HFFc6 (cell line): Measurements from ENCODE around the gene FCMR. TPM values are rescaled to one million over a fixed set of nuclear protein-coding genes. Genes with fewer than 3 reads are reported as not detected.

Experiments used
- DNase-seq: peaks from one replicate; pipeline ENCODE4 v3.0.0-alpha.2; 2018
- H3K27ac Mint-ChIP-seq: 2 replicates; pipeline ENCODE4 v1.8.0; 2020; ENCODE audit warnings: mild to moderate bottlenecking, mixed read lengths
- H3K27me3 Mint-ChIP-seq: 2 replicates; pipeline ENCODE4 v1.8.0; 2021; ENCODE audit warnings: mild to moderate bottlenecking, moderate library complexity, mixed read lengths; ENCODE audit not compliant: insufficient read depth
- H3K36me3 Mint-ChIP-seq: 2 replicates; pipeline ENCODE4 v1.8.0; 2021; ENCODE audit warnings: low read depth, mixed read lengths
- H3K4me1 Mint-ChIP-seq: 2 replicates; pipeline ENCODE4 v1.8.0; 2020; ENCODE audit warnings: low read depth, mixed read lengths
- H3K4me3 Mint-ChIP-seq: 2 replicates; pipeline ENCODE4 v1.8.0; 2020; ENCODE audit warnings: mild to moderate bottlenecking, moderate library complexity, mixed read lengths
- H3K9me3 Mint-ChIP-seq: 2 replicates; pipeline ENCODE4 v1.8.0; 2020; ENCODE audit warnings: mild to moderate bottlenecking, mixed read lengths
- total RNA-seq, 6 experiments: library from RNA; stranded (reverse); fragmentation: NEBNext Ultra II Directional; extraction: Animal tissue kit (Norgen Biotek cat#: 25700); gene quantifications; 2 replicates in 1 of 6; 3 replicates in 5 of 6; pipeline ENCODE4 v1.2.3, GENCODE V29; 2021
- TF ChIP-seq, protein P1 (sequence below): fragments of 200-600 bp; sonication (generic); IDR thresholded peaks from 2 replicates; pipeline ENCODE4 v1.5.0; 2021; ENCODE audit warnings: antibody characterized with exemption, mild to moderate bottlenecking

FCMR gene
- total RNA-seq, 6 experiments from 2014 or later: 0.28 to 1.3 (median 0.67) TPM

DNA sequence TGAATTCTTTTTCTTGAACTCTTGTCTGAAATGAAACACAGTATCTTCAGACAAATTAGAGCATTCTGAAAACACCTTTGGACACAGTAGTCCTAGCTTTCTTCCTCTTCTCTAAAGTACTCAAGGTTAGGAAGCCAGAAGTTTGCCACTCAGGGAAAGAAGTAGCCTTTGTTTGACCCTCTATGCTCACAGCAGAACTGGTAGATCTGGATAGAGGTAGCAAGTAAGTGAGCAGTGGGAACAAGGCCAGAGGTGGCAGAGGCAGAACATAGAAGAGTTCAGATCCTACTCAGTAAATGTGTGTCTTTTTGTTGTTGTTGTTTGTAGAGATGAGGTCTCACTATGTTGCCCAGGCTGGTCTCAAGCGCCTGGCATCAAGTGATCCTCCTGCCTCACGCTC is 31.9 kb upstream of the FCMR start:
- Mint-ChIP-seq H3K27me3 (peaks cover 38% of the 10 kb centered on the region), H3K9me3 (no peaks in the 10 kb centered on the region; the same call in 1 of the 2 replicates), H3K4me3 (no peak overlapping the region), H3K27ac (no peak overlapping the region), H3K4me1 (peaks cover 6% of the 10 kb centered on the region; the same call in 1 of the 2 replicates), H3K36me3 (no peaks in the 10 kb centered on the region)
- TF ChIP-seq, protein P1, sequence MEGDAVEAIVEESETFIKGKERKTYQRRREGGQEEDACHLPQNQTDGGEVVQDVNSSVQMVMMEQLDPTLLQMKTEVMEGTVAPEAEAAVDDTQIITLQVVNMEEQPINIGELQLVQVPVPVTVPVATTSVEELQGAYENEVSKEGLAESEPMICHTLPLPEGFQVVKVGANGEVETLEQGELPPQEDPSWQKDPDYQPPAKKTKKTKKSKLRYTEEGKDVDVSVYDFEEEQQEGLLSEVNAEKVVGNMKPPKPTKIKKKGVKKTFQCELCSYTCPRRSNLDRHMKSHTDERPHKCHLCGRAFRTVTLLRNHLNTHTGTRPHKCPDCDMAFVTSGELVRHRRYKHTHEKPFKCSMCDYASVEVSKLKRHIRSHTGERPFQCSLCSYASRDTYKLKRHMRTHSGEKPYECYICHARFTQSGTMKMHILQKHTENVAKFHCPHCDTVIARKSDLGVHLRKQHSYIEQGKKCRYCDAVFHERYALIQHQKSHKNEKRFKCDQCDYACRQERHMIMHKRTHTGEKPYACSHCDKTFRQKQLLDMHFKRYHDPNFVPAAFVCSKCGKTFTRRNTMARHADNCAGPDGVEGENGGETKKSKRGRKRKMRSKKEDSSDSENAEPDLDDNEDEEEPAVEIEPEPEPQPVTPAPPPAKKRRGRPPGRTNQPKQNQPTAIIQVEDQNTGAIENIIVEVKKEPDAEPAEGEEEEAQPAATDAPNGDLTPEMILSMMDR: no peak
- DNase-seq: no peak

DNA sequence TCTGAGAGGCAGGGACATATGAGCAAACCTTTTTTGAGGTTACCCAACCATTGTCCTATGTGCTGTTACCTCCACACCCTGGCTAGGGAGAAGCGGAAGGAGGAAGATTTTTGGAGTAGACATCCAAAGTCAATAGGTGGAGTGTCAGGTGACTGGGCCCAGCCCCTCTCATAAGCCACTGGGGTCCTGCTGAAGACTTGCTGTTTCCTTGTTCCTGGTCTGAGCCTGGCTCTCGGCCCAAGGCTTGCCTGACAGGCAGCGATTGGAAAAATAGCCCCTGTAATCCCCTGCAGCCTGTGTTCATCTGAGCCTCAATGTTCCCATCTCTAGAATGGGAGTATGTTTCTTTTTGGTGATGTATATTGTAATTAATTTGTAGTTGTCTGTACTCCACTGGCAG is 31.4 kb upstream of the FCMR start:
- H3K4me1 Mint-ChIP-seq: peaks cover 6% of the 10 kb centered on the region; the same call in 1 of the 2 replicates
- no peaks in the 10 kb centered on the region for H3K36me3 Mint-ChIP-seq
- DNase-seq: no peak
- H3K27me3 Mint-ChIP-seq: peaks cover 36% of the 10 kb centered on the region
- H3K9me3 Mint-ChIP-seq: no peaks in the 10 kb centered on the region; the same call in 1 of the 2 replicates
- H3K4me3 Mint-ChIP-seq: no peak overlapping the region
- TF ChIP-seq, protein P1: no peak
- no peak overlapping the region for H3K27ac Mint-ChIP-seq

DNA sequence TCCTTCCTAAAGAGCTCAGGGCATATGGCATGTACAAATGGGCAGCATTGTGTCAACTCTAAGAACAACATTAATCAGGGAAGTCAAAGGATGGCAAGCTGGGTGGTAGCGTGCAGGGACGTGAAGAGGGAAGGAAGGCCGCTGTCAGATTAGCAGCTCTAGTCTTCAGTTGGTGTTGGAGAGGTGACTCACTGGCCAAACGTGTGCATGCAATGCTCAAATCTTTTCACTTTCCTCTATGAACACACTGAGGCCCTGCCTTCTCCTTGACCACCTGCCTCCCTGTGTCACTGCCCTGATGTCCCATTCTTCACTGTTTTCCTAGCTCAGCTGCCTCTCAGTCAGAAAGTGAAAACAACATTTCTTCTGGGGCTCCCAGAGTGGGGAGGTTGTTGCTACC is 30.4 kb upstream of the FCMR start:
- Mint-ChIP-seq H3K36me3 (no peaks in the 10 kb centered on the region), H3K27ac (no peak overlapping the region), H3K9me3 (no peaks in the 10 kb centered on the region; the same call in 1 of the 2 replicates), H3K27me3 (peaks cover 35% of the 10 kb centered on the region), H3K4me1 (peaks cover 11% of the 10 kb centered on the region; the same call in 1 of the 2 replicates), H3K4me3 (no peak overlapping the region)
- TF ChIP-seq, protein P1: no peak
- no peak for DNase-seq

DNA sequence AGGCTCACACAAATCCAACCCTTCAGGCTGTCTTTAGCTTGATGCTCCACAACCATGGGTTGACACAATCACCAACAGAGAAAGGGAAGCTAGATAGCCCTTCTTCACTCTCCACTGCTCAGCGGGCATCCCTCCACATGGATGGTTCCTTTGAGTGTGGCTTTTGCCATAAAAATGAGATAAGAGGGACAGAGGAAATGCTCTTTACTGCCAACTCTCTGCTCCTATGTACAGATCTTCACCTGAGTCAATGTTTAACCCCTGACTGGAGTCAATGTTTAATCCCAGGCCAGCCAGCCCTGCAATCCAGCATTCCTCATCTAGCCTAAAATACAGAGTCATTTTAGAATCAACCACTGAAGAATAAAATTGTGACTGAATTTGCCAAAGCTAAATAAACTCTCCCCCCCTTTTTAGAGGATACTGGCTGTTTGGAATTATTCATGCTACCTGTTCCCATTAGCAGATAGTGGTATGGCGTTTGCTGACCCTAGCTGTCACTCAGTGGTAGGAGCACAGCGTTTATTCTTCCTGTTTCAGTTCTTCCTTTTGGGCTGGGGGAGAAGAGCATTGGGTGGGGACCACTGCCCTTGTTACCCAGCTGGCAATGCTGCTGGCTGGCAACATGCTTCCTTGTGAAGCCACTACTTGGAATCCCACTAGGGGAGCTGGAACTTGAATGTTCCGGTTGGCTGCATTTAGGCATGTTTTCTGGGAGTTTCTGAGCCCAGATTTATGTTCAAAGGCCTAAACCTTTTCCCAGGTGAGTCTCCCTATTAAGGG is 29.8 kb upstream of the FCMR start:
- H3K4me1 Mint-ChIP-seq: peaks cover 11% of the 10 kb centered on the region; the same call in 1 of the 2 replicates
- no peak for DNase-seq
- H3K36me3 Mint-ChIP-seq: no peaks in the 10 kb centered on the region
- peaks cover 37% of the 10 kb centered on the region for H3K27me3 Mint-ChIP-seq
- no peak overlapping the region for H3K27ac Mint-ChIP-seq
- no peak overlapping the region for H3K4me3 Mint-ChIP-seq
- TF ChIP-seq, protein P1: no peak
- H3K9me3 Mint-ChIP-seq: no peaks in the 10 kb centered on the region; the same call in 1 of the 2 replicates

DNA sequence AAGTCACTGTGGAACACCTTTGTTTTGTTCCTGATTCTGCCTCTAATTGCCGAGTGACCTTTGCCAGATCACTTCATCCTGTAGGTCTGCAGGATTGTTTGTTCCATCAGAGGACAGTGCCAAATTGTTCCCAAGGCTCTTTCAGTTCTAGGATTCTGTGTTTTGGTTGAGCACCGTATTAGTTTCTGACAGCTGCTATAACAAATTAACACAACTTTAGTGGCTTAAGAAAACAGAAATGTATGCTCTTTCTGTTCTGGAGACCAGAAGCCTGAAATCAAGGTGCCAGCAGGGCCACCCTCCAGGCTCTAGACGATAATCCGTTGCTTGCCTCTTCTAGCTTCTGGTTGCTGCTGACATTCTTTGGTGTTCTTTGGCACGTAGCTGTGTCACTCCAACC is 27.9 kb upstream of the FCMR start:
- no peak for DNase-seq
- Mint-ChIP-seq H3K36me3 (no peaks in the 10 kb centered on the region), H3K9me3 (no peaks in the 10 kb centered on the region; the same call in 1 of the 2 replicates), H3K4me1 (peaks cover 9% of the 10 kb centered on the region; the same call in 1 of the 2 replicates), H3K27ac (no peak overlapping the region), H3K4me3 (no peak overlapping the region), H3K27me3 (peaks cover 36% of the 10 kb centered on the region)
- TF ChIP-seq, protein P1: no peak
